Heart left ventricle (tissue), 16 donors: ENCODE measurements around the gene KIF4B. TPM values are rescaled to one million over a fixed set of nuclear protein-coding genes. Genes with fewer than 3 reads are reported as not detected.
A peak's percentile ranks its signal among the peaks of the same experiment; 100 is the strongest.
"Not testable (repeated sequence)": the region's sequence is repeated elsewhere in the genome, so short reads cannot be mapped to it uniquely, and the experiment has no call there.

Experiments used
- ATAC-seq, 4 donors: fragments of 200-7000 bp; cut with Tn5 transposase; one replicate each; pipeline ENCODE4 v1.9.1; 2020 to 2022; ENCODE audit warnings: moderate library complexity in 4 of 4, mild to moderate bottlenecking in 3 of 4, moderate number of reproducible peaks in 1 of 4
- DNase-seq, 5 donors: peaks; one replicate each; pipeline ENCODE4 v3.0.0-alpha.2; 2020
- H3K27ac ChIP-seq, 12 donors: fragments of 200-600 bp; sonication (generic) in 4 of 12; one replicate each; pipeline versions ENCODE4 v1.5.0 to v1.8.0; 2016 to 2022; ENCODE audit warnings: mild to moderate bottlenecking in 2 of 12
- H3K27me3 ChIP-seq, 9 donors: fragments of 200-600 bp; sonication (generic) in 2 of 9; one replicate each; pipeline versions ENCODE4 v1.5.1 to v1.8.0; 2016 to 2022; ENCODE audit warnings: mild to moderate bottlenecking in 3 of 9
- H3K36me3 ChIP-seq, 9 donors: fragments of 200-600 bp; sonication (generic) in 2 of 9; one replicate each; pipeline versions ENCODE4 v1.5.0 to v1.8.0; 2018 to 2022; ENCODE audit warnings: mild to moderate bottlenecking in 2 of 9
- H3K4me1 ChIP-seq, 12 donors: fragments of 200-600 bp; sonication (generic) in 4 of 12; one replicate each; pipeline versions ENCODE4 v1.5.0 to v1.8.0; 2016 to 2022; ENCODE audit warnings: mild to moderate bottlenecking in 3 of 12
- H3K4me3 ChIP-seq, 12 donors: fragments of 200-600 bp; sonication (generic) in 4 of 12; one replicate each; pipeline versions ENCODE4 v1.5.0 to v1.8.0; 2017 to 2022; ENCODE audit warnings: mild to moderate bottlenecking in 9 of 12, moderate library complexity in 4 of 12
- H3K9me3 ChIP-seq, 12 donors: fragments of 200-600 bp; sonication (generic) in 4 of 12; one replicate each; pipeline versions ENCODE4 v1.5.0 to v1.8.0; 2016 to 2022; ENCODE audit warnings: mild to moderate bottlenecking in 1 of 12
- POLR2A ChIP-seq, 2 donors: fragments of 450-650 bp; IDR thresholded peaks; one replicate each; pipeline ENCODE4 v1.6.1; 2017; ENCODE audit warnings: antibody characterized with exemption in 2 of 2, mild to moderate bottlenecking in 2 of 2, moderate library complexity in 2 of 2
- WGBS, 4 donors: extraction: QIAGEN DNeasy Blood & Tissue Kit in 2 of 4; methylation state at CpG; one replicate each; pipeline versions ENCODE4 v1.1.5 to v1.1.7; 2013 to 2018; 5-methylcytosine and 5-hydroxymethylcytosine counted together
- intact Hi-C, 10 donors: fragments of 100-400 bp; cut with DNase I; formaldehyde crosslinking; loops; one replicate each; pipeline versions ENCODE4 v1.11.1 to v1.14.2; 2022
- polyA plus RNA-seq, 2 donors: library from polyadenylated mRNA; stranded (reverse); fragments of 200-250 nt; gene quantifications; one replicate each; pipeline ENCODE4 v1.2.3, GENCODE V29; 2013
- total RNA-seq, 9 donors: library from RNA; depleted of rRNA in 2 of 9; stranded (reverse); fragments of >200 nt in 2 of 9; fragmentation: NEBNext Ultra II Directional in 3 of 9; extraction: Animal tissue kit (Norgen Biotek cat#: 25700) in 3 of 9; gene quantifications; one replicate each; pipeline versions ENCODE4 v1.1.0 to v1.2.4, GENCODE V29; 2016 to 2023
- TF ChIP-seq, protein P1 (sequence below), 12 donors: fragments of 200-600 bp; sonication (generic) in 4 of 12; IDR thresholded peaks; one replicate each; pipeline versions ENCODE4 v1.5.0 to v1.8.0; 2018 to 2022; ENCODE audit warnings: antibody characterized with exemption in 12 of 12, mild to moderate bottlenecking in 5 of 12
- donor health status: ischemic (EF 13 %, LVEDD 7.1; RV severe dilation, severe dysfunction).
- donor health status: healthy with polysubstance abuse.
- donor health status: DM: no; HTN: yes; CAD: no.
- donor health status: DM: no; HTN: no; CAD: no.
- donor health status: ischemic (EF 25% LVEDD 6.9; RV normal size, moderate dysfunction).
- donor health status: ischemic (EF 25% LVEDD 5.7; RV mildly dilated, moderate dysfunction).
- donor health status: healthy.
- donor health status: DM: yes; HTN: yes; CAD: no.
- donor health status: ischemic (EF 35%, LVEDD 5.7; RV mildly dilated, moderate dysfunction).
- donor health status: nonischemic (EF 11% LVEDD 7.7; RV severe dilation, severe dysfunction).
- donor health status: DM: yes; HTN: yes; CAD: no.
- donor health status: PGD.
- donor health status: ischemic (EF 29% LVEDD 5.4; RV normal size, mild dysfunction).
- donor health status: nonischemic (EF 23%, LVEDD 6.1; RV moderate dilation, normal function).

Gene KIF4B
- total and polyA plus RNA-seq, 11 donors, result 0.07 to 0.21 TPM; not detected in 9

DNA sequence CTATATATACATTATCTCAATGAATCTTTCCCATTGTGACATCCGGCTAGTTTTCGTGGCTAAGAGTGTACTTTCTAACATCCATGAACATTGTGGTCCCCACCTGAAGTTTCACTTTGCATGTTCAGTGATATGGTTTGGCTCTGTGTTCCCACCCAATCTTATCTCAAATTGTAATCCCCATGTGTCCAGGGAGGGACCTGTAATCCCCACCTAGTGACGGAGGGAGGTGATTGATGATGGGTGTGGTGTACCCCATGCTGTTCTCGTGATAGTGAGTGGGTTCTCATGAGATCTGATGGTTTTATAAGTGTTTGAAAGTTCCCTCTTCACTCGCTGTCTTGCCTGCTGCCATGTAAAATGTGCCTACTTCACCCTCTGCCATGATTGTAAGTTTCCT lies 44.6 kb upstream of the KIF4B start:
- intact Hi-C loops, result no loop called here
- Histone ChIP-seq H3K36me3 (peaks cover 0 to 49% (median 30%) of the 10 kb centered on the region in 9 donors), H3K4me1 (peaks cover 0 to 23% (median 5%) of the 10 kb centered on the region in 12 donors), H3K27me3 (no peaks in the 10 kb centered on the region), H3K27ac (no peak overlapping the region), H3K4me3 (no peak overlapping the region), H3K9me3 (no peaks in the 10 kb centered on the region)
- WGBS, 4 donors, result 85 to 92% (median 89%) methylated on average over 5 of the region's 5 CpGs
- no peak for DNase-seq
- TF ChIP-seq, protein P1, sequence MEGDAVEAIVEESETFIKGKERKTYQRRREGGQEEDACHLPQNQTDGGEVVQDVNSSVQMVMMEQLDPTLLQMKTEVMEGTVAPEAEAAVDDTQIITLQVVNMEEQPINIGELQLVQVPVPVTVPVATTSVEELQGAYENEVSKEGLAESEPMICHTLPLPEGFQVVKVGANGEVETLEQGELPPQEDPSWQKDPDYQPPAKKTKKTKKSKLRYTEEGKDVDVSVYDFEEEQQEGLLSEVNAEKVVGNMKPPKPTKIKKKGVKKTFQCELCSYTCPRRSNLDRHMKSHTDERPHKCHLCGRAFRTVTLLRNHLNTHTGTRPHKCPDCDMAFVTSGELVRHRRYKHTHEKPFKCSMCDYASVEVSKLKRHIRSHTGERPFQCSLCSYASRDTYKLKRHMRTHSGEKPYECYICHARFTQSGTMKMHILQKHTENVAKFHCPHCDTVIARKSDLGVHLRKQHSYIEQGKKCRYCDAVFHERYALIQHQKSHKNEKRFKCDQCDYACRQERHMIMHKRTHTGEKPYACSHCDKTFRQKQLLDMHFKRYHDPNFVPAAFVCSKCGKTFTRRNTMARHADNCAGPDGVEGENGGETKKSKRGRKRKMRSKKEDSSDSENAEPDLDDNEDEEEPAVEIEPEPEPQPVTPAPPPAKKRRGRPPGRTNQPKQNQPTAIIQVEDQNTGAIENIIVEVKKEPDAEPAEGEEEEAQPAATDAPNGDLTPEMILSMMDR (IDR thresholded peaks at IDR 0.05), result no peak
- no peak for TF ChIP-seq POLR2A (IDR thresholded peaks at IDR 0.05)
- no peak for ATAC-seq

DNA sequence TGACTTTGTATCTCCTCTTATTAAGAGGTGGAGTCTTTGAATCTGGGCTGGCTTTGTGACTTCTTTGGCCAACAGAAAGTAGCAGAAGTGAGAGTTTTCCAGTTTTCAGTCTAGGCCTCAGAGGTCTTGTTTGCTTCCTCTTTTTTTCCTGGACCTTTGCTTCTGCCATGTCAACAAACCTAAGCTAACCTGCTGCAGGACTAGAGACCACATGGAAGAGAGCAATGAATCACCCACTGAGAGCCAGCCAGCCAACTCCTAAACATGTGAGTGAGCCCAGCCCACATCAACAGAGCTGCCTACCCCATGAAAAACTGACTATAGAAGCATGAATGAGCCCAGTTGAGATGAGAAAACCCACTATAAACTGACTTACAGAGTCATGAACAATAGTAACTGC lies 42.8 kb upstream of the KIF4B start:
- Histone ChIP-seq H3K9me3 (no peaks in the 10 kb centered on the region), H3K4me3 (no peak overlapping the region), H3K4me1 (peaks cover 0 to 19% (median 3%) of the 10 kb centered on the region in 12 donors), H3K27me3 (no peaks in the 10 kb centered on the region), H3K36me3 (peaks cover 0 to 39% (median 30%) of the 10 kb centered on the region in 9 donors), H3K27ac (no peak overlapping the region)
- DNase-seq (no peak), ATAC-seq (no peak)
- intact Hi-C loops, result loop anchor here in 8 of 10 donors (5.0 to 10.0 kb wide), 4 partner anchors 162 to 757 kb away; no protein-coding TSS in a partner anchor
- no peak for TF ChIP-seq POLR2A (IDR thresholded peaks at IDR 0.05)
- TF ChIP-seq, protein P1 (IDR thresholded peaks at IDR 0.05), result no peak

DNA sequence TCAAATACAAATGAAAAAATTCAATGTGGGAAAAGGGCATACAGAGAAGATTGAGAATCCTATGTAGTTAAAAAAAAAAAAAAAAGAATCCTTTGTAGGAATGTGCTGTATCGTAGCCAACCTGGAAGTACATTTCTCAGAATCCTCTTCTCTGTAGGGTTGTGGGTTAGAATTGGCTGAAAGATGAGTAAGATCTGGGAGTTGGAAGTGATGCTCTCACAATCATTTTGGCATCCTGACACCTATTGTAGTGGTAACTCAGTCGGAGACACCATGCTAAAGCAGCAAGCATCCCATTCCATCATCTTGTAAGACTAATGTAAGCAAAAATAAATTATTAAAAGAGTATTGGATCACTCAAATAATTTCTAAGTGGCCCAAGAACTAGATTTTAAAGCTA lies 42.1 kb upstream of the KIF4B start:
- intact Hi-C loops, result loop anchor here in 8 of 10 donors (5.0 to 10.0 kb wide), 4 partner anchors 161 to 756 kb away; no protein-coding TSS in a partner anchor
- H3K4me3 ChIP-seq, result no peak overlapping the region
- H3K9me3 ChIP-seq, result no peaks in the 10 kb centered on the region
- peaks cover 0 to 33% (median 29%) of the 10 kb centered on the region in 9 donors for H3K36me3 ChIP-seq
- no peak for DNase-seq
- TF ChIP-seq, protein P1 (IDR thresholded peaks at IDR 0.05), result no peak
- TF ChIP-seq POLR2A (IDR thresholded peaks at IDR 0.05), result no peak
- ATAC-seq, result no peak
- H3K4me1 ChIP-seq, result peaks cover 0 to 11% (median 0%) of the 10 kb centered on the region in 12 donors
- no peak overlapping the region for H3K27ac ChIP-seq
- 75 to 79% (median 76%) methylated on average over 2 of the region's 2 CpGs for WGBS, 4 donors
- H3K27me3 ChIP-seq, result no peaks in the 10 kb centered on the region

DNA sequence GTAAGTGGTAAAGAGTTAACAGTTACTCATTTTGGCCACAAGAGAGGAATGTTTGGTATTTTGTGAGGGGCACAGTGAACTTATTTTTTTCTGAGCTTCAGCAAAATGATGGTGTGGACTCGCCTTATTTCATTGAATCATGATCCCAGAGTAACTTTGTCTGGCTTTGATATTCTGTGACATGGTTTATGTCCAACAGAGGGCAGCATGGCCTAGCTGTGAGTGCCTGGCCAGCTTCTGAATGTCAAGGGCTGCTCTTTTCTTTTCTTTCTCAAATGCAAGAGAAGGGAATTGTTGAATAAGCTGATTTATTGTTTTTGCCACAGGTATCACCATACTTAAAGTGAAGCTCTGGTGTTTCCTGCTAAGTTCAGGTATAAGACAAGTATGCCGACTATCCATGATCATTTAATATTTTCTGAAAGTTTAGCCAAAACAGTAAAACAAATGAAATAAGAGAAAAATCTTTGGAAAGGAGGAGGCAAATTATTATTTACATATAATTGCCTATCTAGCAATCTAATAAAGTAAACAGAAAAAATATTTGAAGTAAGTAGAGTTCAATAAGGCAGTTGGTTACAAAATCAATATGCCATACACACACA lies 41.0 kb upstream of the KIF4B start:
- WGBS, 4 donors, result 61 to 73% (median 65%) methylated on average over 2 of the region's 2 CpGs
- H3K4me3 ChIP-seq, result no peak overlapping the region
- intact Hi-C loops, result loop anchor here in 9 of 10 donors (2.0 to 10.0 kb wide), 6 partner anchors 160 to 756 kb away; no protein-coding TSS in a partner anchor
- no peaks in the 10 kb centered on the region for H3K27me3 ChIP-seq
- no peak overlapping the region for H3K27ac ChIP-seq
- peaks cover 0 to 22% (median 18%) of the 10 kb centered on the region in 9 donors for H3K36me3 ChIP-seq
- H3K9me3 ChIP-seq, result no peaks in the 10 kb centered on the region
- peaks cover 0 to 6% (median 0%) of the 10 kb centered on the region in 12 donors for H3K4me1 ChIP-seq
- DNase-seq, result peak in 4 of 5 donors; percentile 27 to 37 (median 28)
- peak; percentile 47 to 78 (median 69) for ATAC-seq
- TF ChIP-seq POLR2A (IDR thresholded peaks at IDR 0.05), result no peak
- TF ChIP-seq, protein P1 (IDR thresholded peaks at IDR 0.05), result peak; percentile 43 to 75 (median 57)

DNA sequence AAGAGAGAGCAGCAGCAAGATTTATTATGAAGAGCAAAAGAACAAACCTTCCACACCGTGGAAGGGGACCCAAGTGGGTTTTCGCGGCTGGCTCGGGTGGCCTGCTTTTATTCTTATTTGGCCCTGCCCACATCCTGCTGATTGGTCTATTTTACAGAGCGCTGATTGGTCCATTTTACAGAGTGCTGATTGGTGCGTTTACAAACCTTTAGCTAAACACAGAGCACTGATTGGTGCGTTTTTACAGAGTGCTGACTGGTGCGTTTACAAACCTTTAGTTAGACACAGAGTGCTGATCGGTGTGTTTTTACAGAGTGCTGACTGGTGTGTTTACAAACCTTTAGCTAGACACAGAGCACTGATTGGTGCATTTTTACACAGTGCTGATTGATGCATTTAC lies 37.5 kb upstream of the KIF4B start:
- H3K4me1 ChIP-seq, H3K27ac ChIP-seq, H3K9me3 ChIP-seq, H3K4me3 ChIP-seq, H3K27me3 ChIP-seq, DNase-seq, H3K36me3 ChIP-seq, ATAC-seq: not testable (repeated sequence)
- intact Hi-C loops, result loop anchor here in 2 of 10 donors (10.0 kb wide), 1 partner anchor 159 kb away; no protein-coding TSS in a partner anchor
- 93 to 98% (median 97%) methylated on average over 9 of the region's 9 CpGs for WGBS, 4 donors
